T1000 (cell line): ENCODE data around the gene ATP6V0E2.
"Not testable (repeated sequence)": the region's sequence is repeated elsewhere in the genome, so short reads cannot be mapped to it uniquely, and the experiment has no call there.

Experiments
- DNase-seq: peaks from one replicate; lab custom pipeline; 2025; ENCODE audit warnings: mixed read lengths; lab: John Stamatoyannopoulos, UW

The ATP6V0E2 gene

GRCh38 chr7:149879766-149880637 is 6.2 kb downstream of the ATP6V0E2 start:
- DNase-seq: no peak

DNA sequence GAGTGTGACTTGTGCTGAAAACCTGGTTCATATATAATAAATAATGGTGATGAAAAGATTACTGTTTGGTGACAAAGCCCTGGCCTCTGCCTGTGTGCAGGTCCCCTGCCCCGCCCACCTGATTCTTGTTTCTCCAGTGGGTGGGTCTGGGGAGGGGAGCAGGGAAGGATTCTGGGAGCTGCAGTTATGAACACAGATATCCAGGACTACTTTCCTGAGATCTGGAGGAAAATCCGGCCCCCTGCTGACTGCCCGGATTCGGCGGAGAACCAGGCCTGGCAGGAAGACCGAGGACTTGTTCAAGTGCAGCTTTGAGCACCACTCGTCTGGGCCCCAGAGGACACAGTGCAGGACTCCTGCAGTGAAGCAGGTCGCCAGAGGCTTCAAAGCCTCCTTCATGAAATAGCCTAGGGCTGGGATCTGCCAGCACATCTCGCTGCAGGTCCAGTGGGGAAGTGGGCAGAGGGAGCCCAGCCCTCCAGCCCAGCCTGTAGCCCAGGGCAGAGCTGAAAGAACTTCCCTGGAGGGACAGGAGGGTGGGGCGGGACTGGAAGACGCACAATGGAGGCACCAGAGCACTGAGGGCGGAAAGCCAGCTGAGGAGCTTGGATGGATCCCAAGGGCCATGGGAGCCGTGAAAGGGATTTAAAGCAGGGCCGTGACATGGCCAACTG is 7.0 kb downstream of the ATP6V0E2 start:
- DNase-seq: no peak

DNA sequence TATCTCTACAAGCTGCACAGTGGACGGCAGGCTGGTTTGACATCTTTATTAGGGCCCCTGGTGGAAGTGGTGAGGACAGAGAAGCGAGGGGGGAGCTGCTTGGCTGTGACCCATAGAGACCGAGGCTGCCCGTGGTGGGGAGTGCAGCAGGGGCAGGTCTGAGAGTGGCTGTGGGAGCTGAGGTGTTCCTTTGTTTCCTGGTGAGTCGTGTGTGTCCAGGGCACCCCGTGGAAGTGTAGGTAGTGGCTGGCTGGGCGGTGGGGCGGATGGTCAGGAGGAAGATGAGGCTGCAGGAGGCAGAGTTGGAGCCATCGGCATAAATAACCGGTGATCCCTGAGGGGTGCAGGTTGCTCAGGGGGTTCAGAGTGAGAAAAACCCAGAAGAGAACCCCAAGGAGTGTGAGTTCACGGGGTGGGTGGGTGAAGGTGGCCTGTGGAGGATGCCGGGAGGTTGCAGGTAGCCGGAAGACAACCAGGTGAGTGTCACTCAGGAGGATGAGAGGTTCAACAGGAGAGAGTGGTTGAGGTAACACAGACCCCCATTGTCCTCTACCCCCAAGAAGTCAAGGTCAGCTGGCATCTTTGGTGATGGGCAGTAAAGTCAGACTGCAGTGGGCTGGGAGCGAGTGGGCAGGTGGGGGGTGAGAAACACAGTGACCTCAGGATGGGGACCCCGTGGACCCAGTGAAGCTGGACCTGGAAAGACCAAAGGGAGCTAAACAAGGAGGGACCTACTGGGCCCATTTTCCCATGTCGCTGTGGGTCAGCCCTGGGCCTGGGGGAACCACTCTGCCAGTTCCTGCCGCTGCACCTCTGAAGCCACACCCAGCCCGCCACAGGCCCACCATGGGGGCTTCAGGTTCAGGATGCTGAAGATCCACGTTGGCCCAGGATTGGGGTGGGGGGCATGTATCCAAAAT is 7.8 kb downstream of the ATP6V0E2 start:
- no peak for DNase-seq

- no peak for DNase-seq
Observed at GRCh38 chr7:149882248-149883047, 8.7 kb downstream of the ATP6V0E2 start.

DNA sequence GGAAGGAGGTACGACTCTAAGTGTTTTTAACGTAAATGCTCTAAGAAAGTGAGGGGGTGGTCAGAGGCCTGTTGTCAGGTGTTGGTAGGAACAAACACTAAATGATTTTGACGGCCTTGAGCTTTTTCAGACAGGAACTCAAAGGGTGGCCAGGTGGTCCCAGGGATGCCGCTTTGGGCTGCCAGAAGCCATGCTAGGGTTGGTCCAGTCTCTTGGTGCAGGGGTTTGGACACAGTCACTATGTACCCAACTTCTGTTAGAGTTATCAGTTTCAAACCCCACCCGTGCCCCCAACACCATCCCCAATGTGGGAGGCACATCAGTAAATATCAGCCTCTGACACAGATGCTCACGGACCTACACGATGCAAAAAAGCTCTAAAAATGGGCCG is 9.3 kb downstream of the ATP6V0E2 start:
- no peak for DNase-seq

GRCh38 chr7:149883452-149883861 is 9.7 kb downstream of the ATP6V0E2 start:
- no peak for DNase-seq

GRCh38 chr7:149884016-149884415 is 10.2 kb downstream of the ATP6V0E2 start:
- DNase-seq: no peak

GRCh38 chr7:149884541-149884940 is 10.8 kb downstream of the ATP6V0E2 start:
- DNase-seq: no peak

DNA sequence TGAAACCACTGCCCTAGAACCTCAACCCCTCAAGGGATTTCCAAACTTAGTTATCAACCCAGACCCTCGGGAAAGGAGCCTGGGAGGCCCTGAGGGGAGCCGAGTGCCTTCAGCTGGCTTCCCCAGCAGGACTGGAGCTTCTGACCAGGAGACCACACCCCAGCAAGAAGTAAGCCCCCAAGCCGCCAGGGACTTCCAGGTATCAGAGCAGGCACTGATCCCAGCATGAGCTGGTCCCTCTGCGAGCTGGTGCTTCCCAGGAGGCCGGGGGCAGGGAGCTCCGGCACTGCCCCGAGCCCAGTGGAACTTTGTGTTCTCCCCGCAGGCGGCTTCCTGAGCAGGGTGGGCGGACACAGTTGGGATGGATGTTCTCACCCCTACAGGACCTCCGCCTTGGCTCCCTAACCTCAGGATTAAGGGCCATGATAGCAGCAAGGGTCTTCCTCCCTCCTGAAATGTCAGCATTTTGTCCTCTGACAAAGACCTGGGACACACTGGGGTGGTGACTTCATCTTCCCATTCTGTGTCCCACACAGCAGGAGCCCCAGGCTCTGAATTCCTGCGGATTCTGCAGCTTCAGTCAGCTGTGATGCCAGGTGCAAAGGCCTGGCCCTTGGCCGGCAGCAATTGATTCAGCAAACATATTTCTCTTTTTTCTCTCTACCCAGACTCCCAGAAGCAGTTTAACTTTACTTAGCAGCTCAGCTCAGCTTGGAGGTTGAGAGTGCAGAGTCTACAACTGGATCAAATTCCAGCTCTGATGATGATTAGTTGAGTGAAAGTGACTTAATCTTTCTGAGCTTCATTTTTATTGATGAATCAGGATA is 11.6 kb downstream of the ATP6V0E2 start:
- DNase-seq: no peak

- no peak for DNase-seq
Observed at GRCh38 chr7:149886018-149886415, 12.2 kb downstream of the ATP6V0E2 start.

DNA sequence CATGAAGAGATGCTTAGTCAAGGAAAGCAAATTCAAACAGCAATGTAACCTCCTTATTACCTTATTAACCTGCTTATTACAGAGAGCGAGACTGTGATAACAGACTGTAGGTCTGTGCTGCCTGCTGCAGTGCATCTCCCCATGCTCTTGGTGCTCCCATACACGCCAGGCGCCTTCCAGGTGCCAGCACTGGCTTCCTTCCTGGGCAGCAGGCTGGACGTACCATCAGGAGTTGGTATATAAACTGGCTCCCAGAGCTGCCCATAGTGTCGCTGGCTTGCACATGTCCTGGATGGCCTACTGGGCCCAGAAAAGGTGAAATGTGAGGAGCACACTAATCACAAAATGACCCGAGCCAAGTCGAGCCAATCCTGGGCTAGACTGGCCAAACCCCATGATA is 13.5 kb downstream of the ATP6V0E2 start:
- DNase-seq: no peak

- not testable (repeated sequence) for DNase-seq
Observed at GRCh38 chr7:149890715-149891114, 16.9 kb downstream of the ATP6V0E2 start.

GRCh38 chr7:149894957-149895356 is 21.2 kb downstream of the ATP6V0E2 start:
- not testable (repeated sequence) for DNase-seq

- DNase-seq: not testable (repeated sequence)
Observed at GRCh38 chr7:149907776-149908376, 34.1 kb downstream of the ATP6V0E2 start.

DNA sequence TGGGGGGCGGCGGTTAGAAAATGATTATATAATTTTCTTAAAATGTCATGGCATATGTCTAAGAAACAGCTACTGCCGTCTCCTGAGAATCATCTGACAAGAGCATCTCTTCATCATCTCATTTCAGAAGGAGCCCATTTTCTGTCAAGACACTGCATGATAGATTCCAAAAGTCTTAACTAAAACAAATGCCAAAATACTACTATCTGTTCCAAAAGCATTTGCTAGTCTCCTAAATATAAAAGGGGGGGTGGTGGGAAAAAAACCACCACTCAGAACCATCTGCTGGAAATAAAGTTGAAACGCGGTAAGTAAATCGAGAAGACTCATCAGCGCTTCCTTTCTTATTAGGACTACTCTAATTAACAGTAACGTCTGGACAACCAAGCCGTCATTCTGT is 36.5 kb downstream of the ATP6V0E2 start:
- DNase-seq: not testable (repeated sequence)

- DNase-seq: not testable (repeated sequence)
Observed at GRCh38 chr7:149912126-149912525, 38.4 kb downstream of the ATP6V0E2 start.

- not testable (repeated sequence) for DNase-seq
Observed at GRCh38 chr7:149926414-149926813, 52.6 kb downstream of the ATP6V0E2 start.
